Measurements from ENCODE around the gene RELL2. TPM values are rescaled to one million over a fixed set of nuclear protein-coding genes. Genes with fewer than 3 reads are reported as not detected.

RELL2 gene
- 0.77 and 1.4 TPM in 2 replicates for total RNA-seq

GRCh38 chr5:141636413-141637122 lies at the start of gene RELL2, which contains the start of gene HDAC3:
TSS of gene RELL2 (plus strand) at chr5:141636997. CDS start at chr5:141638226, 1,229 bp downstream.
TSS of gene HDAC3 (minus strand) at chr5:141636849. CDS start at chr5:141636790, 59 bp downstream.

GRCh38 chr5:141618804-141619554 lies 17.8 kb upstream of the RELL2 start, which contains the start of gene DIAPH1:
TSS of gene DIAPH1 (minus strand) at chr5:141619000. CDS start at chr5:141618914, 86 bp downstream.

DNA sequence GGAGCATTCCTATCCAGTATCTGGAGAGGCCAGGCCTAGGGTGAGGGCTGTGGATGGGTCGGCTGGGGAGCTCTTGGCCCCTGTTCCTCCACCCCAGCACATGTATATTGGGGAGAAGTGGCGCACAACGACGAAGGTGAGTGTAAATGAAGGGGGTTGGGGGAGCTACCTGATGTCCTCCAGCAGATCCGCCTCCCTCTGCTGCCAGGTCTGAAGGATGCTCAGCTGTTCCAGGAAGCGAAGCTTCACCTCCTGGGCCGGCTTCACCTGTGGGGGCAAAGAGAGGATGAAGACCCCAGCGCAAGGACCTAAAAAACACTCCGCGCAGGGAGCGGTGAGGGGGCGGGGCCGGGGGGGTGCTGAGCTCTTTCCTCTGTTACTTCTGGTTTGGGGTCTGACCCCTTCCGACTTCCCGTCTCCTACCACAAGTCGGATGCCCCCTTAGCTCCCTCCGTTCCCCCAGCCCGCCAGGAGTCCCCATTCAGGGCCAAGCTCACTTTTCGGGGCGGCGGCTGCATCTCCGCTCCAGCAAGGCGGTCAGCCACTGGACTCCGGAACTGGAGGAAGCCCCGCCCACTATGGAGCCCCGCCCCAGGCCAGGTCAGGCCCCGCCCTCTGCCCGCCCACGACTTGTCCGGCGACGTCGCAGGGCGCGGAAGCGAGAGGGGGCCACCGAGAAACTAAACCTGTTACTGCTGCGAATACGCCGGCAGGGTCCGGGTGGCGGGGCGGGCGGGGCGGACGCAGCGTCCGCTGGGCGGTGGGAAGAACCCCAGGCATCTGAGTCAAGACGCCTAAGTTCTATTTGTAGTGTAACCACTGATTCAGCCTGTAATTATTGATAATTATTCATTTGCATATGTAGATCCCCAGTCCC lies 14.3 kb downstream of the RELL2 start, which contains the start of gene FCHSD1:
Gene FCHSD1 (minus strand): TSS at position 568 of the 877 bp plus-strand sequence. CDS start 50 bp downstream, at position 518.

DNA sequence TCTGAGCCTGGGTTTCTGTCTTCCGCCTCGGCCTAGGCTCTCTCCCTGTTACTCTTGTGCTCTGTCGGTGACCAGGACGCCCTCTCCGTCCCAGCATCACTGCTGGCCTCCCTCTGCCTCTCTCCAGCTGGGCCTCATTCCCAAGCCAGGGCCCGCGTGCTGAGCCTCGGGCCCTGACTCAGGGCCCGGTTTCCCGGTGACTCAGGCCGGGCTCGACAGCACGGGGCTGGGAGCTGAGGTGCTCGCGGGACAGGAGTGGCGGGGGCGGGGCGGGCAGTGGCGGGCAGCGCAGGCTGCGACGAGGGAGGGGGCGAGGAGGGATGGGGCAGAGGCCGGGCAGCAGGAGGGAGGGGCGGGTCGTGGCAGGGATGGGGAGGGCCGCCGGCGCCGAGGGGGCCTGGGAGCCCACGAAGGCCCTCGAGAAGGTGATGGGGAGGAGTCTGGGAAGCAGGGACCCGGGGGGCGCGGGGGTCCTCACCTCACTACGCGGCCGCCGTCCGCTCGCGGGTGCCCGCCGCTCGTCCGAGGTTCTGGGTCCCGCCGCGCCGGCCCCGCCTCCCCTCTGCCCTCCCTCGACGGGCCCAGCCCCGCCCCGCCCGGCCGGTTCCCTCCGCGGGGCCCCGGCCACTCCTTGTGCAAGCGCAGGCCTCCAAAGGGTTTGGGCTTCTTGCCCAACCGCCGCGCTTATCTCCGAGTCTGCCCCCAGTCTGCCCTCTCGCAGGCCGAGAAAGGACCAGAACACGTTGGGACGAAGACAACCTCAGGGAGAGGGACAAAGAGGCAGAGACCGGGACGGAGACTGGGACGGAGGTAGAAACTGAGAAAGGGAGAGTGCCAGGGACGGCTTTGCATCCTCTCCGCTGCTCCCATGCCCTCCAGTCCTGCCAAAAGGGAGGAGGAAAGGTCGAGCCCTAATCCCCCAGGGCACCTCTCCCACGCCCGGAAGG lies 45.2 kb downstream of the RELL2 start, which contains the start of gene ARAP3:
Gene ARAP3 (minus strand): TSS at position 536 of the 947 bp plus-strand sequence. CDS start 1,744 bp downstream, outside the sequence.

Other genes with a start within 250 kb of the RELL2 start
- gene PCDHGB4, start 249.3 kb upstream of the RELL2 start, total RNA-seq, result 26.7 and 34.0 TPM in 2 replicates
- 3.5 and 4.4 TPM in 2 replicates for gene PCDHGA8, start 244.4 kb upstream of the RELL2 start, total RNA-seq
- gene PCDHGB5, start 239.1 kb upstream of the RELL2 start, total RNA-seq, result 33.0 and 33.1 TPM in 2 replicates
- 2.9 and 3.8 TPM in 2 replicates for gene PCDHGA9, start 234.2 kb upstream of the RELL2 start, total RNA-seq
- gene PCDHGB6, start 229.0 kb upstream of the RELL2 start, total RNA-seq, result 3.0 and 3.7 TPM in 2 replicates
- gene PCDHGA10, start 224.0 kb upstream of the RELL2 start, total RNA-seq, result 2.3 and 7.1 TPM in 2 replicates
- 5.2 and 9.9 TPM in 2 replicates for gene PCDHGB7, start 219.3 kb upstream of the RELL2 start, total RNA-seq
- gene PCDHGA11, start 215.9 kb upstream of the RELL2 start, total RNA-seq, result 7.0 and 12.0 TPM in 2 replicates
- gene PCDHGA12, start 206.5 kb upstream of the RELL2 start, total RNA-seq, result 7.4 and 15.8 TPM in 2 replicates
- 55.5 and 158 TPM in 2 replicates for gene PCDHGC3, start 161.0 kb upstream of the RELL2 start, total RNA-seq
- gene PCDHGC4, start 152.0 kb upstream of the RELL2 start, total RNA-seq, result 3.2 and 3.3 TPM in 2 replicates
- 3.5 and 4.4 TPM in 2 replicates for gene PCDHGC5, start 147.9 kb upstream of the RELL2 start, total RNA-seq
- 17.9 and 23.5 TPM in 2 replicates for gene DIAPH1, start 18.0 kb upstream of the RELL2 start, total RNA-seq
- gene HDAC3, start 148 bp upstream of the RELL2 start, total RNA-seq, result 57.0 and 57.8 TPM in 2 replicates
- 25.1 and 25.2 TPM in 2 replicates for gene FCHSD1, start 14.4 kb downstream of the RELL2 start, total RNA-seq
- gene ARAP3, start 45.2 kb downstream of the RELL2 start, total RNA-seq, result 2.8 and 3.5 TPM in 2 replicates
- gene PCDH1, start 241.4 kb downstream of the RELL2 start, total RNA-seq, result under 0.01 and 0.26 TPM in 2 replicates

Measured in bronchial smooth muscle cell (primary cell).